Measurements from ENCODE around the gene PDE6A. TPM values are rescaled to one million over a fixed set of nuclear protein-coding genes. Genes with fewer than 3 reads are reported as not detected.
A peak's percentile ranks its signal among the peaks of the same experiment; 100 is the strongest.

Gene PDE6A
- polyA plus RNA-seq, 2 of the 4 experiments (the other 2 are of a cell fraction), result 0.28 to 0.35 TPM

- Histone ChIP-seq H3K27ac (peak overlapping the region; percentile 46 to 78; a peak in 4 of 6 replicates), H3K4me3 (no peak overlapping the region), H3K4me1 (peaks cover 28% of the 10 kb centered on the region), H3K9me3 (no peaks in the 10 kb centered on the region), H3K4me2 (peak overlapping the region; percentile 58)
- no peak for DNase-seq (ENCODE audit: low read depth in 1 of 2, low spot score in 1 of 2)
- TF ChIP-seq TP53 (CRISPR knock-in tag; IDR thresholded peaks at IDR 0.05) (no peak), SREBF2 (IDR thresholded peaks at IDR 0.05) (no peak), POLR2A (IDR thresholded peaks at IDR 0.05; ENCODE audit: low read length) (no peak), ELK1 (IDR thresholded peaks at IDR 0.05; ENCODE audit: low read depth, low read length) (no peak), SMC3 (IDR thresholded peaks at IDR 0.05) (no peak), CBX2 (IDR thresholded peaks at IDR 0.05; ENCODE audit: borderline replicate concordance, low read depth) (no peak), MAFK (IDR thresholded peaks at IDR 0.05; ENCODE audit: partially characterized antibody) (no peak), PBX3 (IDR thresholded peaks at IDR 0.05) (no peak), FOXS1 (CRISPR knock-in tag; IDR thresholded peaks at IDR 0.05) (no peak), RFX5 (IDR thresholded peaks at IDR 0.05) (no peak), ZFP36 (IDR thresholded peaks at IDR 0.05; ENCODE audit: borderline replicate concordance, partially characterized antibody) (no peak)
- FAIRE-seq, result no peak
- 74% methylated on average over 6 of the region's 6 CpGs for WGBS (ENCODE audit: missing lambda C conversion rate)
- POLR2A ChIA-PET, result interaction anchor here (1.5 kb wide), 1 partner anchor 30 kb away, joined by 3 read pairs; the partner anchor contains the start of gene SLC26A2
- ATAC-seq, result peak in 1 of 2 experiments; percentile 29; a peak in 2 of 6 replicates
- CTCF ChIA-PET, result interaction anchor here (0.6 to 19.0 kb wide), 4 partner anchors 30 to 294 kb away, joined by 3 to 386 read pairs (median 36); partner anchors contain the start of gene SLC26A2
These were observed 14.4 kb downstream of the PDE6A start for GRCh38 chr5:149930043-149930748.

- Histone ChIP-seq H3K27ac (peak overlapping the region in 1 of 2 experiments; percentile 8; a peak in 1 of 6 replicates), H3K4me2 (no peak overlapping the region), H3K4me3 (no peak overlapping the region), H3K9me3 (no peaks in the 10 kb centered on the region), H3K4me1 (no peaks in the 10 kb centered on the region)
- 84% methylated on average over 5 of the region's 5 CpGs for WGBS (ENCODE audit: missing lambda C conversion rate)
- FAIRE-seq, result no peak
- DNase-seq (ENCODE audit: low read depth in 1 of 2, low spot score in 1 of 2), result no peak
- ChIA-PET POLR2A (no interaction called here), CTCF (interaction anchor here (1.2 to 19.0 kb wide), 3 partner anchors 11 to 72 kb away, joined by 3 to 386 read pairs (median 5); partner anchors contain the start of gene SLC26A2)
- no peak for ATAC-seq
- TF ChIP-seq RAD21 (conservative IDR thresholded peaks at IDR 0.05 in 1 of 2, IDR thresholded peaks at IDR 0.05 in 1 of 2) (no peak), SMC3 (IDR thresholded peaks at IDR 0.05) (no peak), CBX2 (IDR thresholded peaks at IDR 0.05; ENCODE audit: borderline replicate concordance, low read depth) (no peak), FOSL2 (IDR thresholded peaks at IDR 0.05) (no peak), FOSL2 (CRISPR knock-in tag; IDR thresholded peaks at IDR 0.05) (no peak), ZNF302 (CRISPR knock-in tag; IDR thresholded peaks at IDR 0.05) (no peak), REST (IDR thresholded peaks at IDR 0.05) (no peak), CHD4 (IDR thresholded peaks at IDR 0.05; ENCODE audit: borderline replicate concordance) (no peak)
These were observed 20.1 kb downstream of the PDE6A start for GRCh38 chr5:149924486-149924885.

All from A549 (cell line).